Activated naive CD8-positive, alpha-beta T cell treated with anti-CD3 and anti-CD28 coated beads for 36 hours (primary cell): Measurements from ENCODE around the gene UBE2E2. TPM values are rescaled to one million over a fixed set of nuclear protein-coding genes. Genes with fewer than 3 reads are reported as not detected.

Experiments used
- DNase-seq: peaks from one replicate; pipeline ENCODE4 v3.0.0; 2021
- H3K27ac Mint-ChIP-seq: one replicate; pipeline ENCODE4 v1.8.0; 2022; ENCODE audit warnings: mild to moderate bottlenecking, moderate library complexity, mixed read lengths
- H3K27me3 Mint-ChIP-seq: one replicate; pipeline ENCODE4 v1.8.0; 2022; ENCODE audit warnings: mild to moderate bottlenecking, mixed read lengths
- H3K36me3 Mint-ChIP-seq: one replicate; pipeline ENCODE4 v1.8.0; 2021; ENCODE audit warnings: mild to moderate bottlenecking, mixed read lengths
- H3K4me1 Mint-ChIP-seq: one replicate; pipeline ENCODE4 v1.8.0; 2021; ENCODE audit warnings: mixed read lengths
- H3K4me3 Mint-ChIP-seq: one replicate; pipeline ENCODE4 v1.8.0; 2022; ENCODE audit warnings: mild to moderate bottlenecking, moderate library complexity, mixed read lengths
- H3K9me3 Mint-ChIP-seq: one replicate; pipeline ENCODE4 v1.8.0; 2022; ENCODE audit warnings: mixed read lengths
- total RNA-seq, 2 experiments: library from RNA; stranded (reverse); gene quantifications; one replicate each; pipeline ENCODE4 v1.2.3, GENCODE V29; 2021

Gene UBE2E2
- total RNA-seq, 2 experiments from 2014 or later, result 13.2 to 18.1 TPM

GRCh38 chr3:23480329-23480714 lies 277.2 kb downstream of the UBE2E2 start:
- Mint-ChIP-seq H3K4me3 (no peak overlapping the region), H3K27ac (no peak overlapping the region), H3K4me1 (peaks cover under 1% of the 10 kb centered on the region), H3K9me3 (peaks cover 24% of the 10 kb centered on the region), H3K36me3 (peaks cover 24% of the 10 kb centered on the region), H3K27me3 (no peaks in the 10 kb centered on the region)
- no peak for DNase-seq

GRCh38 chr3:23481011-23481615 lies 278.0 kb downstream of the UBE2E2 start:
- Mint-ChIP-seq H3K36me3 (peaks cover 32% of the 10 kb centered on the region), H3K27me3 (no peaks in the 10 kb centered on the region), H3K27ac (no peak overlapping the region), H3K4me3 (no peak overlapping the region), H3K9me3 (peaks cover 25% of the 10 kb centered on the region), H3K4me1 (no peaks in the 10 kb centered on the region)
- DNase-seq, result no peak

GRCh38 chr3:23481616-23482278 lies 278.6 kb downstream of the UBE2E2 start:
- Mint-ChIP-seq H3K27me3 (no peaks in the 10 kb centered on the region), H3K4me1 (no peaks in the 10 kb centered on the region), H3K4me3 (no peak overlapping the region), H3K36me3 (peaks cover 37% of the 10 kb centered on the region), H3K9me3 (peaks cover 23% of the 10 kb centered on the region), H3K27ac (no peak overlapping the region)
- no peak for DNase-seq

- H3K27ac Mint-ChIP-seq, result no peak overlapping the region
- H3K4me3 Mint-ChIP-seq, result no peak overlapping the region
- no peak for DNase-seq
- H3K4me1 Mint-ChIP-seq, result no peaks in the 10 kb centered on the region
- H3K27me3 Mint-ChIP-seq, result no peaks in the 10 kb centered on the region
- peaks cover 13% of the 10 kb centered on the region for H3K9me3 Mint-ChIP-seq
- peaks cover 27% of the 10 kb centered on the region for H3K36me3 Mint-ChIP-seq
Measured at GRCh38 chr3:23484386-23484785, 281.3 kb downstream of the UBE2E2 start.

- Mint-ChIP-seq H3K9me3 (peaks cover 10% of the 10 kb centered on the region), H3K4me1 (no peaks in the 10 kb centered on the region), H3K27me3 (no peaks in the 10 kb centered on the region), H3K27ac (no peak overlapping the region), H3K36me3 (peaks cover 24% of the 10 kb centered on the region), H3K4me3 (no peak overlapping the region)
- no peak for DNase-seq
Measured at GRCh38 chr3:23485922-23486321, 282.8 kb downstream of the UBE2E2 start.

- no peak overlapping the region for H3K27ac Mint-ChIP-seq
- H3K36me3 Mint-ChIP-seq, result peaks cover 24% of the 10 kb centered on the region
- H3K4me1 Mint-ChIP-seq, result no peaks in the 10 kb centered on the region
- no peak overlapping the region for H3K4me3 Mint-ChIP-seq
- DNase-seq, result no peak
- peaks cover 10% of the 10 kb centered on the region for H3K9me3 Mint-ChIP-seq
- H3K27me3 Mint-ChIP-seq, result no peaks in the 10 kb centered on the region
Measured at GRCh38 chr3:23487015-23487414, 283.9 kb downstream of the UBE2E2 start.

- H3K9me3 Mint-ChIP-seq, result peaks cover 10% of the 10 kb centered on the region
- no peak overlapping the region for H3K4me3 Mint-ChIP-seq
- H3K27me3 Mint-ChIP-seq, result no peaks in the 10 kb centered on the region
- H3K4me1 Mint-ChIP-seq, result no peaks in the 10 kb centered on the region
- peaks cover 23% of the 10 kb centered on the region for H3K36me3 Mint-ChIP-seq
- DNase-seq, result no peak
- H3K27ac Mint-ChIP-seq, result no peak overlapping the region
Measured at GRCh38 chr3:23488618-23489017, 285.5 kb downstream of the UBE2E2 start.

- Mint-ChIP-seq H3K4me3 (no peak overlapping the region), H3K27me3 (no peaks in the 10 kb centered on the region), H3K9me3 (peaks cover 6% of the 10 kb centered on the region), H3K27ac (no peak overlapping the region), H3K36me3 (peaks cover 16% of the 10 kb centered on the region), H3K4me1 (no peaks in the 10 kb centered on the region)
- DNase-seq, result no peak
Measured at GRCh38 chr3:23489300-23490158, 286.4 kb downstream of the UBE2E2 start.

- H3K4me1 Mint-ChIP-seq, result no peaks in the 10 kb centered on the region
- no peak overlapping the region for H3K4me3 Mint-ChIP-seq
- H3K9me3 Mint-ChIP-seq, result peaks cover 2% of the 10 kb centered on the region
- peaks cover 12% of the 10 kb centered on the region for H3K36me3 Mint-ChIP-seq
- no peaks in the 10 kb centered on the region for H3K27me3 Mint-ChIP-seq
- DNase-seq, result no peak
- H3K27ac Mint-ChIP-seq, result no peak overlapping the region
Measured at GRCh38 chr3:23490459-23490858, 287.3 kb downstream of the UBE2E2 start.

- Mint-ChIP-seq H3K4me3 (no peak overlapping the region), H3K36me3 (no peaks in the 10 kb centered on the region)
- no peak for DNase-seq
Measured at GRCh38 chr3:23492057-23492456, 288.9 kb downstream of the UBE2E2 start.

GRCh38 chr3:23493889-23494288 lies 290.8 kb downstream of the UBE2E2 start:
- Mint-ChIP-seq H3K36me3 (peaks cover 1% of the 10 kb centered on the region), H3K9me3 (no peaks in the 10 kb centered on the region), H3K27ac (no peak overlapping the region), H3K4me3 (no peak overlapping the region), H3K27me3 (no peaks in the 10 kb centered on the region), H3K4me1 (peaks cover 3% of the 10 kb centered on the region)
- DNase-seq, result no peak

More at GRCh38 chr3:23492057-23492456, 288.9 kb downstream of the UBE2E2 start:
- H3K27ac Mint-ChIP-seq, result no peak overlapping the region
- peaks cover 2% of the 10 kb centered on the region for H3K4me1 Mint-ChIP-seq
- H3K27me3 Mint-ChIP-seq, result no peaks in the 10 kb centered on the region
- no peaks in the 10 kb centered on the region for H3K9me3 Mint-ChIP-seq

GRCh38 chr3:23494967-23495366 lies 291.8 kb downstream of the UBE2E2 start:
- Mint-ChIP-seq H3K27ac (no peak overlapping the region), H3K9me3 (no peaks in the 10 kb centered on the region), H3K36me3 (peaks cover 1% of the 10 kb centered on the region), H3K27me3 (no peaks in the 10 kb centered on the region), H3K4me1 (peaks cover 3% of the 10 kb centered on the region), H3K4me3 (no peak overlapping the region)
- DNase-seq, result no peak

GRCh38 chr3:23495507-23495906 lies 292.4 kb downstream of the UBE2E2 start:
- Mint-ChIP-seq H3K27me3 (no peaks in the 10 kb centered on the region), H3K4me1 (peaks cover 3% of the 10 kb centered on the region), H3K36me3 (peaks cover 1% of the 10 kb centered on the region), H3K4me3 (no peak overlapping the region), H3K27ac (no peak overlapping the region), H3K9me3 (no peaks in the 10 kb centered on the region)
- no peak for DNase-seq

- Mint-ChIP-seq H3K36me3 (peaks cover 1% of the 10 kb centered on the region), H3K4me1 (peaks cover 3% of the 10 kb centered on the region), H3K27me3 (no peaks in the 10 kb centered on the region), H3K4me3 (no peak overlapping the region), H3K9me3 (no peaks in the 10 kb centered on the region), H3K27ac (no peak overlapping the region)
- DNase-seq, result no peak
Measured at GRCh38 chr3:23496165-23496564, 293.0 kb downstream of the UBE2E2 start.

GRCh38 chr3:23497156-23497555 lies 294.0 kb downstream of the UBE2E2 start:
- Mint-ChIP-seq H3K4me3 (no peak overlapping the region), H3K4me1 (peaks cover 3% of the 10 kb centered on the region), H3K27me3 (no peaks in the 10 kb centered on the region), H3K27ac (no peak overlapping the region), H3K36me3 (peaks cover 1% of the 10 kb centered on the region), H3K9me3 (no peaks in the 10 kb centered on the region)
- no peak for DNase-seq
